PC-3 (cell line): Measurements from ENCODE around the gene KRTAP10-7. TPM values are rescaled to one million over a fixed set of nuclear protein-coding genes. Genes with fewer than 3 reads are reported as not detected.

Experiments
- ATAC-seq: fragments of 200-7000 bp; cut with Tn5 transposase; 2 replicates; pipeline ENCODE4 v1.9.1; 2020; ENCODE audit warnings: mild to moderate bottlenecking, moderate library complexity
- BruUV-seq: library from RNA; stranded (reverse); fragments of 400-500 nt; replicated peaks from 2 replicates; lab custom pipeline; 2021; lab: Mats Ljungman, UMichigan
- CTCF ChIA-PET: fragments of 300-600 bp; sonication (Branson Sonifier 250); formaldehyde crosslinking; loops from one replicate; lab custom pipeline; 2022; ENCODE audit warnings: antibody characterized with exemption; lab: Charles Lee
- POLR2A ChIA-PET: fragments of 300-600 bp; sonication (Branson Sonifier 250); formaldehyde crosslinking; loops from one replicate; lab custom pipeline; 2022; ENCODE audit warnings: antibody characterized with exemption; ENCODE audit not compliant: unreplicated experiment; lab: Charles Lee
- DNase-seq: peaks from one replicate; pipeline ENCODE4 v3.0.0-alpha.2; 2015
- H2AFZ ChIP-seq: fragments of 300-600 bp; sonication (generic); 2 replicates; pipeline ENCODE4 v1.6.0; 2016; ENCODE audit warnings: antibody characterized with exemption, low read length
- H3F3A ChIP-seq: fragments of 300-600 bp; sonication (generic); one replicate; pipeline ENCODE4 v1.6.0; 2017; ENCODE audit warnings: antibody characterized with exemption, low read length, control low read depth, mild to moderate bottlenecking; ENCODE audit not compliant: unreplicated experiment
- H3K27ac ChIP-seq: fragments of 300-600 bp; sonication (generic); 2 replicates; pipeline ENCODE4 v1.5.1; 2016; ENCODE audit warnings: mild to moderate bottlenecking, low read length
- H3K27me3 ChIP-seq: fragments of 300-600 bp; sonication (generic); 2 replicates; pipeline ENCODE4 v1.6.1; 2016; ENCODE audit warnings: low read length, mixed read lengths
- H3K36me3 ChIP-seq: fragments of 300-600 bp; sonication (generic); 2 replicates; pipeline ENCODE4 v1.6.1; 2016; ENCODE audit warnings: low read depth, mixed run types, low read length, mixed read lengths
- H3K4me1 ChIP-seq: fragments of 300-600 bp; sonication (generic); 2 replicates; pipeline ENCODE4 v1.5.1; 2016; ENCODE audit warnings: low read length; ENCODE audit not compliant: insufficient read depth
- H3K4me2 ChIP-seq: fragments of 300-600 bp; sonication (generic); 2 replicates; pipeline ENCODE4 v1.6.0; 2016; ENCODE audit warnings: low read length
- H3K4me3 ChIP-seq: fragments of 300-600 bp; sonication (generic); 2 replicates; pipeline ENCODE4 v1.5.1; 2016; ENCODE audit warnings: mild to moderate bottlenecking, low read length, mixed read lengths
- H3K79me2 ChIP-seq: fragments of 300-600 bp; sonication (generic); 2 replicates; pipeline ENCODE4 v1.6.1; 2017; ENCODE audit warnings: low read length, mixed read lengths
- H3K9ac ChIP-seq: fragments of 300-600 bp; sonication (generic); 2 replicates; pipeline ENCODE4 v1.6.0; 2016; ENCODE audit warnings: mild to moderate bottlenecking, low read length
- H3K9me2 ChIP-seq: fragments of 300-600 bp; sonication (generic); replicated peaks from 2 replicates; pipeline ENCODE4 v1.6.1; 2016; ENCODE audit warnings: mixed run types, low read length, mixed read lengths
- H3K9me3 ChIP-seq: fragments of 300-600 bp; sonication (generic); 2 replicates; pipeline ENCODE4 v1.6.1; 2016; ENCODE audit warnings: low read length, mixed read lengths
- H4K20me1 ChIP-seq: fragments of 300-600 bp; sonication (generic); 2 replicates; pipeline ENCODE4 v1.6.1; 2016; ENCODE audit warnings: low read length, mixed read lengths
- EZH2 ChIP-seq: fragments of 300-600 bp; sonication (generic); IDR thresholded peaks from one replicate; pipeline ENCODE4 v1.6.1; 2017; ENCODE audit warnings: antibody characterized with exemption, mild to moderate bottlenecking, low read length; ENCODE audit not compliant: unreplicated experiment
- EZH2phosphoT487 ChIP-seq: fragments of 300-600 bp; sonication (generic); IDR thresholded peaks from 2 replicates; pipeline ENCODE4 v1.6.1; 2018; ENCODE audit warnings: mild to moderate bottlenecking, antibody characterized with exemption, low read length, borderline replicate concordance
- intact Hi-C: fragments of 100-400 bp; cut with micrococcal nuclease; formaldehyde crosslinking; loops from 2 replicates; pipeline ENCODE4 v1.9.0; 2023
- total RNA-seq: library from RNA; depleted of rRNA; stranded (reverse); fragments of >200 nt; gene quantifications from 2 replicates; pipeline ENCODE4 v1.2.3, GENCODE V29; 2014
- TF ChIP-seq, protein P1 (sequence below): fragments of 300-600 bp; sonication (generic); conservative IDR thresholded peaks from 2 replicates; pipeline ENCODE4 v1.5.1; 2017; ENCODE audit warnings: antibody characterized with exemption, low read depth, mild to moderate bottlenecking, low read length

The KRTAP10-7 gene
- total RNA-seq, 1 experiment from 2014 or later, result not detected

DNA sequence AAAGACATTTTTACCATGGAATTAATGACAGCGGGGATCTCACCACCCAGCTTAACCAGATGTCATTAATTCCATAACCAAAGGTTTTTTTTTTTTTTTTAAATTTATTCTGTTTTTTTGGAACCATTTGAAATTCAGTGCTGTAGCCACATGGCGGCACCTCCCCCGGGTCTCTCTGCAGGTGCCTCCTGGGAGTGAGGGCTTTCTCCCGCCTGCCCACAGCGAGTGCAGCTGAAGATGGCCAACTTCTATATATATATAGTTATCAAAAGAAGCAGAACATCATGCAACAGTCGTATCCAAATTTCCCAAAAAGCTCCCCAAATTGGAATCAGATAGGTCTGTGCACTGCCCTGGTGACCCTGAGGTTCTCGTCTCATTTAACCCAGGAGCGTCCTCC, 15.1 kb downstream of the KRTAP10-7 start:
- DNase-seq (no peak), ATAC-seq (no peak)
- no peak overlapping the region for H2AFZ ChIP-seq
- no peaks in the 10 kb centered on the region for H4K20me1 ChIP-seq
- H3K27me3 ChIP-seq, result no peaks in the 10 kb centered on the region
- no peaks in the 10 kb centered on the region for H3K4me1 ChIP-seq
- H3K9me2 ChIP-seq, result no peaks in the 10 kb centered on the region
- no peak overlapping the region for H3K4me3 ChIP-seq
- ChIA-PET POLR2A (no interaction called here), CTCF (no interaction called here)
- intact Hi-C loops, result no loop called here
- H3K4me2 ChIP-seq, result no peak overlapping the region
- H3K36me3 ChIP-seq, result no peaks in the 10 kb centered on the region
- H3K9me3 ChIP-seq, result 0 out of 2 replicates have a peak, but pooled peaks cover 3% of the 10 kb centered on the region
- no peak overlapping the region for H3K27ac ChIP-seq
- no peak overlapping the region for H3K9ac ChIP-seq
- no peaks in the 10 kb centered on the region for H3K79me2 ChIP-seq
- H3F3A ChIP-seq, result no peaks in the 10 kb centered on the region
- TF ChIP-seq EZH2, result no peak
- TF ChIP-seq, protein P1, sequence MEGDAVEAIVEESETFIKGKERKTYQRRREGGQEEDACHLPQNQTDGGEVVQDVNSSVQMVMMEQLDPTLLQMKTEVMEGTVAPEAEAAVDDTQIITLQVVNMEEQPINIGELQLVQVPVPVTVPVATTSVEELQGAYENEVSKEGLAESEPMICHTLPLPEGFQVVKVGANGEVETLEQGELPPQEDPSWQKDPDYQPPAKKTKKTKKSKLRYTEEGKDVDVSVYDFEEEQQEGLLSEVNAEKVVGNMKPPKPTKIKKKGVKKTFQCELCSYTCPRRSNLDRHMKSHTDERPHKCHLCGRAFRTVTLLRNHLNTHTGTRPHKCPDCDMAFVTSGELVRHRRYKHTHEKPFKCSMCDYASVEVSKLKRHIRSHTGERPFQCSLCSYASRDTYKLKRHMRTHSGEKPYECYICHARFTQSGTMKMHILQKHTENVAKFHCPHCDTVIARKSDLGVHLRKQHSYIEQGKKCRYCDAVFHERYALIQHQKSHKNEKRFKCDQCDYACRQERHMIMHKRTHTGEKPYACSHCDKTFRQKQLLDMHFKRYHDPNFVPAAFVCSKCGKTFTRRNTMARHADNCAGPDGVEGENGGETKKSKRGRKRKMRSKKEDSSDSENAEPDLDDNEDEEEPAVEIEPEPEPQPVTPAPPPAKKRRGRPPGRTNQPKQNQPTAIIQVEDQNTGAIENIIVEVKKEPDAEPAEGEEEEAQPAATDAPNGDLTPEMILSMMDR, result no peak
- TF ChIP-seq EZH2phosphoT487, result no peak
- no TSS peak for BruUV-seq

DNA sequence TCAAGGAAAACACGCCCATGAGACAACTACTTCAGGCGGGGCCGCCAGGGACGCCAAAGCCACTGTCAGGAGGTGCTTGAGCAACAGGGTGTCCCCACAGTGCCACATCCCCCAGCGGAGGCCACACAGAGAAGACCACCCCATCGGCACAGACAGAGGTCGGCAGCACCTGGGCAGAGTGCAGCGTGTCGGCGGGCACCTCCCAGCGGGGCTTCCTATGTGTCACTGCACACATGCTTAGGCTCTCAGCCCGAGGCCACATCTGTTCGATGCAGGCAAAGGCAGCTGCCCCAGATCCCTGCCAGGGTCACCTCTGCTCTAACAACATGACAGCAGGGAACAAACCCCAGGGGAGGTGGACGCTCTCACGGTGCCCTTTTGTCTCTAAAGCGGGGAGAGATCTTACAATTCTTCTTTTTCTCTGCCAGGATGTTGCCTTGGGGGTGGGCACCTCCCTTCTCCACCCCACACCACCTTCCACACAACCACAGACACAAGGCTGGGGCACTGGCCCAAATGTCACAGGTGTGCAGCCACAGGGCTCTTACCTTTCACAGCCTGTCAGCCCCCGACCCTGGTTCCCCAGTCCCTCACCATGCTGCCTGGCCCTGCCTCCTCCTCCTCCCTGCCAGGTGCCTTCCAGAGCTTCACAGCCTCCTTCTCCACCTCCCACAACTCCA, 15.7 kb downstream of the KRTAP10-7 start:
- DNase-seq (no peak), ATAC-seq (no peak)
- BruUV-seq, result no TSS peak
- Histone ChIP-seq H3K9me3 (peaks cover 7% of the 10 kb centered on the region; the same call in 1 of the 2 replicates), H3K27ac (no peak overlapping the region), H2AFZ (no peak overlapping the region), H4K20me1 (no peaks in the 10 kb centered on the region), H3K9me2 (no peaks in the 10 kb centered on the region), H3K4me3 (no peak overlapping the region), H3K4me1 (no peaks in the 10 kb centered on the region), H3F3A (no peaks in the 10 kb centered on the region), H3K36me3 (no peaks in the 10 kb centered on the region), H3K4me2 (no peak overlapping the region), H3K9ac (no peak overlapping the region), H3K27me3 (no peaks in the 10 kb centered on the region), H3K79me2 (no peaks in the 10 kb centered on the region)
- ChIA-PET CTCF (no interaction called here), POLR2A (no interaction called here)
- no peak for TF ChIP-seq EZH2phosphoT487
- TF ChIP-seq, protein P1, result no peak
- TF ChIP-seq EZH2, result no peak
- intact Hi-C loops, result no loop called here

DNA sequence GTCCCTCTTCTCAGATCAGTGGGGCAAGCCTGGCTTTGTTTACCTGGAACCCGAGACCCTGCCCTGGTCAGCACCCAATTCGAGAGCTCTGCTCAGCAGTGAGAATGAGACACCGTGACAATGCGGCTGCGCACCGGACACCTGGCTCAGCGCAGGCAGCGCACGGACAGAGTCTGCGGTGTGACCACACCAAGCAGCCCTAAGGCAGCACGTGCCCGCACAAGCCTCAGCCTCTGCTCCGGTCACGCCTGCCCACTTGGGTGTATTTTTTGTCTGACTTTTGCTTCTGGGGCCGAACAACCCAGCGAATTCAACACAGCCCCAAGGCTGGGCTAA, 16.2 kb downstream of the KRTAP10-7 start:
- no peak overlapping the region for H2AFZ ChIP-seq
- POLR2A ChIA-PET, result no interaction called here

More for the DNA sequence above, 16.2 kb downstream of the KRTAP10-7 start:
- Histone ChIP-seq H3K4me1 (no peaks in the 10 kb centered on the region), H3K9ac (no peak overlapping the region), H4K20me1 (no peaks in the 10 kb centered on the region), H3K27ac (no peak overlapping the region), H3K4me2 (no peak overlapping the region), H3K36me3 (no peaks in the 10 kb centered on the region), H3K4me3 (no peak overlapping the region), H3F3A (no peaks in the 10 kb centered on the region), H3K79me2 (no peaks in the 10 kb centered on the region), H3K9me2 (no peaks in the 10 kb centered on the region), H3K27me3 (no peaks in the 10 kb centered on the region), H3K9me3 (peaks cover 6% of the 10 kb centered on the region; the same call in 1 of the 2 replicates)
- intact Hi-C loops, result no loop called here
- DNase-seq, result no peak
- BruUV-seq, result no TSS peak
- no peak for ATAC-seq
- CTCF ChIA-PET, result no interaction called here
- TF ChIP-seq EZH2phosphoT487 (no peak), EZH2 (no peak)
- TF ChIP-seq, protein P1, result no peak
